Measurements from ENCODE around the gene NTM.

DNA sequence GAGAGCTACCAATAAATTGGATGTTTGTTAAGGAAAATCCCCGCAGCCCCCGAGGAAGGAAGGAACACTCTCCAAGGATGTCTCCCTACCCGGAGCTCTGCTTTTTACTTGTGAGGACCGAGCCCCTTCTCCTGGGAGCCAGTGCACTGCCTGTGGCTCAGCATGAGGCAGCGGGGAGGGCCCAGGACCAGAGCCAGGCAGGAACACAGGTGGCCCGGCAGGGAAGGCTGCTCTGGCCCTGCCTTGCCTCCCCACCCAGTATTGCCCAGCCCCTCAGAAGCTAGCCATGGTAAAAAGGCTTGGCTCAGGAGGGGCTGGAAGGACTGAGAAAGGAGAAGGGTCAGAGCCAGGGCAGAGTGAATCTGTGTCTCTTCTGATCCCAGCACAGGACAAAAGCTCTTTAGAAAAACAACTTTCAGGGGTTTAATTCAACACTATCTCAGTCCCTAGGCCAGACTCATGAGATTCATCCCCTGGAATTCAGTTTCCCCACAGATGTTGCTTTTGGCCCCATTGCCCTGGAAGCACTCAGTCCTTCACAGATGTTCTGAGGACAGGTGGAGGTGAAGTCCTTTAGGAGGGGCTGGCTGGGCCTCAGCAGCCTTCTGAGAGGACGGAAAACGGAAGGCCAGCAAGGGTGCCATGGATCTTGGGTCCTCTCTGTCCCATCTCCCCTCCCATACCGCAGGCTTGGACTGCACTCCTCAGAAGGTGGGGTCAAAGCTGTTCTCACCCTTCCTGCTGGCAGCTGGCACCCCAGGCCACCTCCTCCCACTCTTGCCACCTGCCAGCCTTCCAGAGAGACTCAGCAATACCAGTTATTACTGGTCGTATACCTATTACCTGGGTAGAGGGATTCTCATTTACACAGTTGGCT lies 318.9 kb downstream of the NTM start:
- TF ChIP-seq CTCF (IDR thresholded peaks at IDR 0.05) (no peak), POLR2A (IDR thresholded peaks at IDR 0.05) (no peak)
